Measurements from ENCODE around the gene CPZ. TPM values are rescaled to one million over a fixed set of nuclear protein-coding genes. Genes with fewer than 3 reads are reported as not detected.

Gene CPZ
- total RNA-seq, 1 experiment from 2014 or later: 26.9 TPM

DNA sequence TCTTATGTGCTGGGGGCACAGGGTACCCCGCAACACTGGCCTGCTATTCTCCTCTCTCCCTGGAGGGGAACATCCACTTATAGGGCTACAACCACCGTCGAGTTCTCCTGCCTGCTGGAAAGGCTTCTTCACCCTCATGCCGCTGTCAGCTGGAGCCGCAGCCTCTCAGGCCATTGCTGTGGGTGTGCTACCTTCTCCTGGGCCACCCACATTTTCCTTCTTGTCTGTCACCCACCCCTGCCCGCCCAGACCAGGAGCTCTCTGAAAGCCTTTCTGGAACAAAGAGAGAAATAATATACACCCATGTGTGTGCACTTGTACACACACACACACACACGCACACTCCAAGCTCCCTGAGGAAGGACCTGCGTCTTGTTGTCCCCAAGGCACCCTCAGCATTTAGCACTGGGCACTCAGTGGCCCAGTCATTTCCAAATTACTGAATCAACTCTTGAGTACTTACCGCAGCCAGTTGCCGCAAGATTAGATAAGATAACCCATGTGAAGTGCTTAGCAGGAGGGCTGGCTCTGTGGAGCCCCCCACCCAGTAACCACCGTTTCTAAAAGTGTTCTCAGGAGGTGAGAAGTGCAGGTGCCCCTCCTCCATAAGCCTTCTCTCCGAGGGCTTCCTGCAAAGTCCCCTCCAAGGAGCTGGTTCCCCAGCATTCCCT, 50.2 kb downstream of the CPZ start:
- ChIA-PET CTCF (interaction anchor here (0.7 to 2.0 kb wide), 4 partner anchors 35 to 275 kb away, joined by 4 to 6 read pairs (median 6); no protein-coding TSS in a partner anchor), POLR2A (no interaction called here)
- no peaks in the 10 kb centered on the region for H3K36me3 Mint-ChIP-seq

DNA sequence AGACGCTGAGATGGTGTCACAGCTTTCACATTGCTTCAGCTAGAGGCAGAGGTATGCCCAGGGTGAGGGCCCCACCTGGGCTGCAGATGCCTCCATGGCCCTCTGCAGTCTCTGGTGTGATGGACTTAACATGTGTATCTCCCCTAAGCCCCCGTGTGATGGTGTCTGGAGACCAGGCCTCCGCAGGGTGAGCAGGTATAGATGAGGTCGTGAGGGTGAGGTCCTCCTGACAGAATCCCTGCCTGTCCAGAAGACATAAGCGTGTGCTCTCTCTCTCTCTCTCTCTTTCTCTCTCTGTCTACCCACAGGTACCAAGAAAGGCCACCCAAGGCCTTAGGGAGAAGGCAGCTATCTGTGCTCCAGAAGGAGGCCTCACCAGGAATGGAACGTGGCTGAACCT, 50.9 kb downstream of the CPZ start:
- DNase-seq (ENCODE audit: low spot score) (no peak), ATAC-seq (no peak)
- TF ChIP-seq, protein P1, sequence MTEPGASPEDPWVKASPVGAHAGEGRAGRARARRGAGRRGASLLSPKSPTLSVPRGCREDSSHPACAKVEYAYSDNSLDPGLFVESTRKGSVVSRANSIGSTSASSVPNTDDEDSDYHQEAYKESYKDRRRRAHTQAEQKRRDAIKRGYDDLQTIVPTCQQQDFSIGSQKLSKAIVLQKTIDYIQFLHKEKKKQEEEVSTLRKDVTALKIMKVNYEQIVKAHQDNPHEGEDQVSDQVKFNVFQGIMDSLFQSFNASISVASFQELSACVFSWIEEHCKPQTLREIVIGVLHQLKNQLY (CRISPR knock-in tag; IDR thresholded peaks at IDR 0.05): no peak
- TF ChIP-seq CREM (CRISPR knock-in tag; IDR thresholded peaks at IDR 0.05) (no peak), HMGXB4 (CRISPR knock-in tag; IDR thresholded peaks at IDR 0.05) (no peak), KAT7 (CRISPR knock-in tag; IDR thresholded peaks at IDR 0.05; ENCODE audit: borderline replicate concordance) (no peak)
- TF ChIP-seq, protein P2, sequence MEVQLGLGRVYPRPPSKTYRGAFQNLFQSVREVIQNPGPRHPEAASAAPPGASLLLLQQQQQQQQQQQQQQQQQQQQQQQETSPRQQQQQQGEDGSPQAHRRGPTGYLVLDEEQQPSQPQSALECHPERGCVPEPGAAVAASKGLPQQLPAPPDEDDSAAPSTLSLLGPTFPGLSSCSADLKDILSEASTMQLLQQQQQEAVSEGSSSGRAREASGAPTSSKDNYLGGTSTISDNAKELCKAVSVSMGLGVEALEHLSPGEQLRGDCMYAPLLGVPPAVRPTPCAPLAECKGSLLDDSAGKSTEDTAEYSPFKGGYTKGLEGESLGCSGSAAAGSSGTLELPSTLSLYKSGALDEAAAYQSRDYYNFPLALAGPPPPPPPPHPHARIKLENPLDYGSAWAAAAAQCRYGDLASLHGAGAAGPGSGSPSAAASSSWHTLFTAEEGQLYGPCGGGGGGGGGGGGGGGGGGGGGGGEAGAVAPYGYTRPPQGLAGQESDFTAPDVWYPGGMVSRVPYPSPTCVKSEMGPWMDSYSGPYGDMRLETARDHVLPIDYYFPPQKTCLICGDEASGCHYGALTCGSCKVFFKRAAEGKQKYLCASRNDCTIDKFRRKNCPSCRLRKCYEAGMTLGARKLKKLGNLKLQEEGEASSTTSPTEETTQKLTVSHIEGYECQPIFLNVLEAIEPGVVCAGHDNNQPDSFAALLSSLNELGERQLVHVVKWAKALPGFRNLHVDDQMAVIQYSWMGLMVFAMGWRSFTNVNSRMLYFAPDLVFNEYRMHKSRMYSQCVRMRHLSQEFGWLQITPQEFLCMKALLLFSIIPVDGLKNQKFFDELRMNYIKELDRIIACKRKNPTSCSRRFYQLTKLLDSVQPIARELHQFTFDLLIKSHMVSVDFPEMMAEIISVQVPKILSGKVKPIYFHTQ (CRISPR knock-in tag; IDR thresholded peaks at IDR 0.05): no peak
- H3K4me3 Mint-ChIP-seq: no peak overlapping the region
- H3K4me1 Mint-ChIP-seq: no peaks in the 10 kb centered on the region
- H3K9me3 Mint-ChIP-seq: no peaks in the 10 kb centered on the region
- POLR2A ChIA-PET: no interaction called here
- CTCF ChIA-PET: interaction anchor here (0.7 to 2.0 kb wide), 5 partner anchors 36 to 274 kb away, joined by 3 to 6 read pairs (median 5); no protein-coding TSS in a partner anchor
- no peaks in the 10 kb centered on the region; the same call in 1 of the 2 replicates for H3K27me3 Mint-ChIP-seq (ENCODE audit: low read depth)
- no peak overlapping the region for H3K27ac Mint-ChIP-seq
- no peaks in the 10 kb centered on the region for H3K36me3 Mint-ChIP-seq

More for the DNA sequence above, 50.2 kb downstream of the CPZ start:
- no peak overlapping the region for H3K4me3 Mint-ChIP-seq
- H3K9me3 Mint-ChIP-seq: no peaks in the 10 kb centered on the region
- H3K27ac Mint-ChIP-seq: no peak overlapping the region
- peaks cover under 1% of the 10 kb centered on the region; the same call in 1 of the 2 replicates for H3K27me3 Mint-ChIP-seq (ENCODE audit: low read depth)
- TF ChIP-seq ATF6 (CRISPR knock-in tag; IDR thresholded peaks at IDR 0.05): no peak
- ATAC-seq (no peak), DNase-seq (ENCODE audit: low spot score) (no peak)
- no peaks in the 10 kb centered on the region for H3K4me1 Mint-ChIP-seq

- ATAC-seq (no peak), DNase-seq (ENCODE audit: low spot score) (no peak)
- Mint-ChIP-seq H3K27ac (no peak overlapping the region), H3K9me3 (no peaks in the 10 kb centered on the region), H3K27me3 (ENCODE audit: low read depth) (no peaks in the 10 kb centered on the region; the same call in 1 of the 2 replicates), H3K36me3 (no peaks in the 10 kb centered on the region), H3K4me1 (no peaks in the 10 kb centered on the region), H3K4me3 (no peak overlapping the region)
- POLR2A ChIA-PET: no interaction called here
- CTCF ChIA-PET: interaction anchor here (1.2 to 1.6 kb wide), 2 partner anchors 36 to 274 kb away, joined by 3 to 6 read pairs; no protein-coding TSS in a partner anchor
- TF ChIP-seq HMGA2 (CRISPR knock-in tag; IDR thresholded peaks at IDR 0.05): no peak
- no peak for TF ChIP-seq FOXJ3 (CRISPR knock-in tag; IDR thresholded peaks at IDR 0.05; ENCODE audit: borderline replicate concordance)
- no peak for TF ChIP-seq JAZF1 (CRISPR knock-in tag; IDR thresholded peaks at IDR 0.05)
- TF ChIP-seq MYBL2 (CRISPR knock-in tag; IDR thresholded peaks at IDR 0.05): no peak
- no peak for TF ChIP-seq TEAD4 (CRISPR knock-in tag; IDR thresholded peaks at IDR 0.05)
- TF ChIP-seq, protein P3, sequence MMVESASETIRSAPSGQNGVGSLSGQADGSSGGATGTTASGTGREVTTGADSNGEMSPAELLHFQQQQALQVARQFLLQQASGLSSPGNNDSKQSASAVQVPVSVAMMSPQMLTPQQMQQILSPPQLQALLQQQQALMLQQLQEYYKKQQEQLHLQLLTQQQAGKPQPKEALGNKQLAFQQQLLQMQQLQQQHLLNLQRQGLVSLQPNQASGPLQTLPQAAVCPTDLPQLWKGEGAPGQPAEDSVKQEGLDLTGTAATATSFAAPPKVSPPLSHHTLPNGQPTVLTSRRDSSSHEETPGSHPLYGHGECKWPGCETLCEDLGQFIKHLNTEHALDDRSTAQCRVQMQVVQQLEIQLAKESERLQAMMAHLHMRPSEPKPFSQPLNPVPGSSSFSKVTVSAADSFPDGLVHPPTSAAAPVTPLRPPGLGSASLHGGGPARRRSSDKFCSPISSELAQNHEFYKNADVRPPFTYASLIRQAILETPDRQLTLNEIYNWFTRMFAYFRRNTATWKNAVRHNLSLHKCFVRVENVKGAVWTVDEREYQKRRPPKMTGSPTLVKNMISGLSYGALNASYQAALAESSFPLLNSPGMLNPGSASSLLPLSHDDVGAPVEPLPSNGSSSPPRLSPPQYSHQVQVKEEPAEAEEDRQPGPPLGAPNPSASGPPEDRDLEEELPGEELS (CRISPR knock-in tag; IDR thresholded peaks at IDR 0.05): no peak
- TF ChIP-seq TCF7 (CRISPR knock-in tag; IDR thresholded peaks at IDR 0.05; ENCODE audit: low read depth): no peak
- TF ChIP-seq, protein P1 (CRISPR knock-in tag; IDR thresholded peaks at IDR 0.05): no peak
- TF ChIP-seq USF1 (CRISPR knock-in tag; IDR thresholded peaks at IDR 0.05): no peak
- no peak for TF ChIP-seq NFYB (CRISPR knock-in tag; conservative IDR thresholded peaks at IDR 0.05; ENCODE audit: low read depth)
Measured at GRCh38 chr4:8643986-8644385, 51.4 kb downstream of the CPZ start.
